NCI-H1417 (cell line): ENCODE results near the gene KANTR.
"Not testable (repeated sequence)": the region's sequence is repeated elsewhere in the genome, so short reads cannot be mapped to it uniquely, and the experiment has no call there.

Source experiments
- DNase-seq, 3 experiments: peaks; one replicate each; lab custom pipeline; 2025; lab: John Stamatoyannopoulos, UW

Gene KANTR

GRCh38 chrX:53128097-53128749 is 34.3 kb downstream of the KANTR start:
- no peak for DNase-seq

GRCh38 chrX:53133400-53133799 is 39.5 kb downstream of the KANTR start:
- DNase-seq: no peak

GRCh38 chrX:53135581-53135980 is 41.6 kb downstream of the KANTR start:
- no peak for DNase-seq

- no peak for DNase-seq
These were observed 59.6 kb downstream of the KANTR start for GRCh38 chrX:53153581-53153980.

GRCh38 chrX:53155512-53156206 is 61.7 kb downstream of the KANTR start:
- DNase-seq: no peak

GRCh38 chrX:53156207-53156596 is 62.3 kb downstream of the KANTR start:
- DNase-seq: no peak

- DNase-seq: peak in 1 of 3 experiments; percentile 30
These were observed 65.2 kb downstream of the KANTR start for GRCh38 chrX:53159184-53159583.

GRCh38 chrX:53160297-53160983 is 66.5 kb downstream of the KANTR start:
- DNase-seq: no peak

GRCh38 chrX:53163436-53163835 is 69.5 kb downstream of the KANTR start:
- DNase-seq: peak in 1 of 3 experiments; percentile 15

- DNase-seq: not testable (repeated sequence)
These were observed 70.6 kb downstream of the KANTR start for GRCh38 chrX:53164566-53164965.

GRCh38 chrX:53166103-53166502 is 72.2 kb downstream of the KANTR start:
- DNase-seq: no peak

- no peak for DNase-seq
These were observed 77.4 kb downstream of the KANTR start for GRCh38 chrX:53171356-53171755.
